IPS DF 4.7 (cell line): ENCODE data around the gene POTEF.
"Not testable (repeated sequence)": the region's sequence is repeated elsewhere in the genome, so short reads cannot be mapped to it uniquely, and the experiment has no call there.

Source experiments
- DNase-seq: peaks from one replicate; pipeline ENCODE4 v3.0.0-alpha.2; 2013; ENCODE audit warnings: low spot score; ENCODE audit errors: extremely low read depth

POTEF gene

DNA sequence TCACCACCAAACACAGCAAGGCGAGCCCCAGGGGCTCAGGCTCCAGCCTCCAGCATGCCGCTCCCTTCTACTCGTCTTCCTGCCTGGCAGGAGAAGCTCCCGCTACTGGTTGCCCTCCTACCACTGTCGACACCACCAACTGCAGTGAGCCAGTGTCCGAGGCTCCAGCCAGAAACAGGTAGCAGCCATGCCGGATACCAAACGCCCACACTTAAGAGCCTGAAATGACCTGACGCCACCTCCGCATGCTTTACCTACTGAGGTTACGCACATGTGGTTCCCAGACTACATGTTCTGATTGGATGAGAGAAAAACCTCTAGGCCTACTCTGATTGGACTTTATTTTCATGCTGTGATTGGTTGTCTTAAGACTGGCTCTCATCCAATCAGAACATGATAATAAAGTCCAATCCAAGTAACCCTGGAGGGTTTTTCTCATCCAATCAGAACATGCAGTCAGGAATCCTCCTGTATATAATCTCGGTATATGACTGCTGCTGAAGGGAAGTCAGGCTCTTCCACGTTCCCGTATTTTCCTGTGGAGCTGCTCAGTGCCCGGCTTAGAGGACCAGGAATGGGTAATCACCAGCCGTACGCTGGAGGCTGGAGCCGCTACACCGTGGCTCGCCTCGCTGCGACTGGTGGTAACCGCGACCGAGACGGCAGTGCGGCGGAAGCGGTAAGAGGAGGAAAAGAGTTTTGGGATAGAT is at the start of gene POTEF:
POTEF (minus strand) TSS at position 103 of the 710 bp plus-strand sequence. CDS start 8,707 bp downstream, outside the sequence.
- not testable (repeated sequence) for DNase-seq

DNA sequence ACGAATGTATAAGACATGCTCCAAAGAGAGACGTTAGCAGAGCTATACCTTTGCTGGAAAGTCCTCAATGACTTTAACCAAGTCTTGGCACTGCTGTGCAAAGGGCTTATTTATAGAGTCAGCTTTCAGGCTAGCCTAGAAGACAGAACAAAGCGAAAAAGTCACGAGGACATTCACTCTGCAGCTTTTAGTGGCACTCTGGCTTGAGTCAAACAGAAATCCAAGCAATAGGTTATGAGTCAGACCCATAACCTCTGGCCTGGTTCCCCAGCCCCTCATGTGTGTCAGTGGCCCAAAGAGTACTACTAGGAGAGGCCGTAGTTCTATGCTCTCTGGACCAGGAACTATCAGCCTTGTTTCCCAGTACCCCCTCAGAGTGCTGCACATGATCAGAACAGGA is 45.8 kb upstream of the POTEF start:
- not testable (repeated sequence) for DNase-seq

GRCh38 chr2:130169896-130170295 is 40.9 kb upstream of the POTEF start:
- no peak for DNase-seq

GRCh38 chr2:130169163-130169562 is 40.1 kb upstream of the POTEF start:
- not testable (repeated sequence) for DNase-seq

DNA sequence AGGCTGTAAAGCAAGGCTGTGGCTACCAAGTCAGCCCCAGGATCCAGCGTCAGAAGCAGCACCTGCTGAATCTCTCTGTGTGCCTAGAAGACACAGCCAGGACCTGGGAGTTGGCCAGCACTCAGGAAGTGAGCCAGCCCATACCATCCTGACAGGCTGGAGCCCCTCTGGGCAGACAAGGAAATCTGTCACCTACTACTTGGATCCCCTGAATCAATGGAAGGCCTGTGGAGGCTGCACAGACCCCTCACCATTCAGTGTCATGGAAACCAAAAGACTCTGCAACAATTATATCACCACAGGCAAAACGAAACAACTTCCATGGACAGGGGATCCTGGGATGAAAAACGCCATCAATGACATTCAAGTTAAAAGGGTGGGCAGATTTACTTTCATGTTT is 37.6 kb upstream of the POTEF start:
- not testable (repeated sequence) for DNase-seq

- DNase-seq = no peak
Measured at GRCh38 chr2:130165293-130166016, 36.4 kb upstream of the POTEF start.

DNA sequence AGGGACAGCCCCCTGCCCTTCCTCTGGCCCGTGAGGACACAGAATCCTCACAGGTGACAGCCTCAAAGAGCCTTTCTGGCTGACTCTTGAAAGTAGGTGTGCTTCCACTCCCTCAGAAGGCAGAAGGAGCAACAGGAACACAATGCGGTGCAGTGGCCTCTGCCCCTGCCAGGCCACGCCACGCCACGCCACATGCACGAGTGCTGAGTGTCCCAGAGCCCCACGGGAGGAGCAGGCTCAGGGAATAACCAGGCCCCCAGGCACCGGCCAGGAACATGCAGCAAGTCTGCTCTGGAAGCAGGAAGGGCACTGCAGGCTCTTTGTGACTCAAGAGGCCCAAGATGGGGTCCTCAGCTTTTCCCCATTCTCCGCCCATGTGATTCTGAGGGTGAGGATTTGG is 33.9 kb upstream of the POTEF start:
- DNase-seq = no peak

DNA sequence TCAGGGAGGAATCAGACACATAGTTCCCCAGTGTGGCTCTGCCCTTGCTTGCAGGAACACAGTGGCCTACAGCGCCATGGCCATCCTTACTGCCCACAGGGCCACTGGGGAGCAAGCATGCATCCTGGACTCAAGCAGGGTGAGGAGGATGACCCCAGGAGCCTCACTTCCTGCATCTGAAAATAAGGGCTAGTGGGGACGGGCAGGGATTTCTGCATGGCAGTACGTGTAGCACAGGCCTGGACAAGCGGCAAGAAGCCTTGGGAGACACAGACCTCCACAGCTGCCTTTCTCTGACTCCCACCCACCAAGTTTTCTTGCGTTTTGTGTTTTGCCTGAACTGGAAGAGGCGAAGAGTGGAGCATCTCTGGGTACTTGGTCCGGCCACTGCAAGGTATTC is 33.5 kb upstream of the POTEF start:
- not testable (repeated sequence) for DNase-seq

GRCh38 chr2:130160838-130161705 is 32.0 kb upstream of the POTEF start:
- not testable (repeated sequence) for DNase-seq

DNA sequence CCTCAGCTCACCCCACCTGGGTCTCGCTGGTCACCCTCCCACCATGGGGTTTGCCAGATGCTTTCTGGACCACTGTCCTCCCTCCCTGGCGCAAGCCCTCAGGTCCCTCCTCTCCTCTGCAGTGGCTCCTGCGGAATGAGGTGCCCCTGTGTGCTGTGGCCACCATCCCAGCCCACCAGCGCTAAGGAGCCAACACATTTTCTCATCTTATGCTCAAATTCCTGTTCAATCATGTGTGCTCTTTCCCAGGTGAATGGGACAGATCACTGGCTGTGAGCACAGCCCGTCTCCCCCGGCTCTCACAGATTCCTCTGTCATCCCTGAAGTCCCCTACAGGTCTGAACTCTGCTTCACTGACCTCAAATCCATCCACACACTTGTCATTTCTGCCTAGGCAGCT is 31.1 kb upstream of the POTEF start:
- no peak for DNase-seq

- DNase-seq = not testable (repeated sequence)
Measured at GRCh38 chr2:130159376-130159775, 30.4 kb upstream of the POTEF start.

DNA sequence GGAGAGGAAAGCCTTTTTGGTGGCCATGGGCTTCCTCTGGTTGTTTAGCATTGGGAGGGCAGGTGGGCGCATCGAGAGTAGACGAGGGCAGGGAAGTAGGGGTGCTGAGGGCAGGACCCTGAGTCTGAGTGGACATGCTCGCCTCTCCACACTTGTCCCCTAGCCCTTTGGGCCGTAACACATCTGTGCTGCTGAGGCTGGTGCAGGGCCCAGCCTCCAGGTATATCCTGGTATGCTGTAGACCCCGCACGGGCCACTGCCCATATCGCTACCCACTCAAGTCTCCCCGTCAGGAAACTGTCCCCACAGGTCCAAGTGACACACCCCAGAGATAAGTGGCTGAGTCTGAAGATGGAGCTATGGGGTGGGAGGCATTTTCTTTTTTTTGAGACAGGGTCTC is 29.6 kb upstream of the POTEF start:
- no peak for DNase-seq

GRCh38 chr2:130157825-130158514 is 28.9 kb upstream of the POTEF start:
- DNase-seq = not testable (repeated sequence)

DNA sequence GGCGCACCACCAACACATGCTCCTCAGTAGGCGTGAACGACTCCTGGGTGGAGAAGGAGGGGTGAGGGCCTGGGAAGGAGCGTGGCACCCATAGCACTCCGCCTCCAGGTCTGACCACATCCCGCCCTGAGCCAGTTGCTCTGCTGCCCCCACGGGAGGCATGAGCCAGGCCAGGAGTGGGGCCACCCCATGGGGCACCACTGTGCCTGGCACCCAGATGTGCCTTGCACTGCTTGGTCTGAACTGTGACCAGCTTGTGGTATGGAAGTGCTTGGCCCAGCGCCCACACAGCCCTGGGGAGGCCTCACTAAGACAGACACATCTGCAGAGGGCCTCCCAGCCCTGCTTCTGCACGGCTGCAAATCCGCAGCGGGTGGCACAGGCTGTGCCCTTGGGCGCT is 28.3 kb upstream of the POTEF start:
- DNase-seq = not testable (repeated sequence)

DNA sequence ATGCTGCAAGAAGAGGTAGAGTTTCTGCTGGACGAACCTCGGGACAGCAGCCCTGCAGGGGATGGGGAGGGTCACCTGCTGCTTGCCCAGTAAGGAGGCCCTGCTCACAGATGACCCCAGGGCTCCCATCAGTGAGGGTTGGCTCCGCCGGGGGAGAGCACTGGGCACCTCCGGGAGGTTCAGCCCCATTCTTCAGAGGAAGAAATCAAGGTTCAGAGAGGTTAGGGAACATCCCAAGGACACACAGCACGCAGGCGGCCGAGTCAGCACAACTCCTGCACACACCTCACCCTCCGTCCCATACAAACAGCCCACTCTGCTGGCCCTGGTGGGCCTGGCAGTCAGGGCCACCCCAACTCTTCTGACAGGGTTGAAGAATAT is 27.6 kb upstream of the POTEF start:
- DNase-seq = no peak

- not testable (repeated sequence) for DNase-seq
Measured at GRCh38 chr2:130155956-130156623, 27.1 kb upstream of the POTEF start.

DNA sequence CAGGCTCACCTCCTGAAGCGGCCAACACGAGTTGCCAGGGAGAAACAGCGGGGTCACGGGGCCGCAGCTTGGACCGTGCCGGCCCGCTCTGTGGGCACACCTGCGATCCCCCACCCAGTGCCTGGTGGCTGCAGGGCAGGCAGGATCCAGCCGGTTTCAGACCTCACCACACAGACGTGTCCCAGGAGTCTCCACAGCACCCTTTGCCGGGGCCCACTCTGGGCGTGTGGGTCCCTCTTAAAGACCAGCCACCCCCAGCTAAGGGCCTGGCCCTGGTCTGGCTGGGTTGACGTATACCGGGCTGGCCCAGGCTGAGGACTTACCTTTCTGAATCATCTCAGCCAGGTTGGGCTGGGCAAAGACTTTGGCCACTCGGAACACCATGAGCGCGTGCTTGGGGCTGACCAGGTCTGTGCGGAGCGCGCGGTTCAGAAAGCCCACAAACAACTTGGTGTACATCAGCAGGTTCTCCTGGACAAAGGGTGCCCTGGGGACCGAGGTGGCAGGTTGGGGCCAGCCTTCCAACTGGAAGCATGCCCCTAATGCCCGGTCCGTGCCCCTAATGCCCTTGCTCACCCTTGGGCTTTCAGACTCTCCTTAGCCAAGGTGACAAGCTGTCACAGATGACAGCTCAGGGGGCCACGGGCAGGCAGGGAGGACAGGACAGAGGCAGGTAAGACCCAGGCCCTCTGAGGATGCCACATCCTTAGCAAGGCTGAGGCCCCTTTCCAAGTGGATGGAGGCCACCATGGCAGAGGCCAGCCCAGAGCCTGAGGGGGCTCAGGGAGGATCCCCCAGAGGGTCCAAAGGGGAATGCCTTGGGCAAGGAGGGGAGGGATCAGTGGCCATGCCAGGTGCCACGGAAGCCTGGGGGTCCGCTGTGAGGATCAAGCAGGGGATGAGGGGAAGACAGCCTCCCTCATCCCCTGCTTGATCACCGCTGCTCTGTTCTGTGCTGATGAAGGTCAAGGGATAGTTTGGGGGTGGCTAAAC is 26.0 kb upstream of the POTEF start:
- no peak for DNase-seq

DNA sequence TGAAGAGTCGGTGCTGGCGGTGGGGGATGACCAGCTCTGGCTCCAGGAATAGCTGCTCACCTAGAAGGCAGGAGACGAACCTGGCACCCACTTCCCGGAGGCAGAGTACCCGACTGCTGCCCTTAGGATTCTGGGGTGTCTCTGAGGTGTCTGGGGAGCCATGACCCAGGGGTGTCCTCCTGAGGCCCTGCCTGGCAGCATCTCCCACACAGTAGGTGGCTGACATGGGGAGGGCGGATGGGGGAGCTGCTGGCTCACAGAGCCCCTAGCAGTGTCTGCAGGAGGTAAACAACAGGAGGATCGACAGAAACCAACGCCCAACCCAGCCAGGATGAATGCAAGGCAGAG is 25.4 kb upstream of the POTEF start:
- not testable (repeated sequence) for DNase-seq

- DNase-seq = not testable (repeated sequence)
Measured at GRCh38 chr2:130153721-130154422, 24.9 kb upstream of the POTEF start.
